Measurements from ENCODE around the gene RAB13.
"Not testable (repeated sequence)": the region's sequence is repeated elsewhere in the genome, so short reads cannot be mapped to it uniquely, and the experiment has no call there.

The RAB13 gene

DNA sequence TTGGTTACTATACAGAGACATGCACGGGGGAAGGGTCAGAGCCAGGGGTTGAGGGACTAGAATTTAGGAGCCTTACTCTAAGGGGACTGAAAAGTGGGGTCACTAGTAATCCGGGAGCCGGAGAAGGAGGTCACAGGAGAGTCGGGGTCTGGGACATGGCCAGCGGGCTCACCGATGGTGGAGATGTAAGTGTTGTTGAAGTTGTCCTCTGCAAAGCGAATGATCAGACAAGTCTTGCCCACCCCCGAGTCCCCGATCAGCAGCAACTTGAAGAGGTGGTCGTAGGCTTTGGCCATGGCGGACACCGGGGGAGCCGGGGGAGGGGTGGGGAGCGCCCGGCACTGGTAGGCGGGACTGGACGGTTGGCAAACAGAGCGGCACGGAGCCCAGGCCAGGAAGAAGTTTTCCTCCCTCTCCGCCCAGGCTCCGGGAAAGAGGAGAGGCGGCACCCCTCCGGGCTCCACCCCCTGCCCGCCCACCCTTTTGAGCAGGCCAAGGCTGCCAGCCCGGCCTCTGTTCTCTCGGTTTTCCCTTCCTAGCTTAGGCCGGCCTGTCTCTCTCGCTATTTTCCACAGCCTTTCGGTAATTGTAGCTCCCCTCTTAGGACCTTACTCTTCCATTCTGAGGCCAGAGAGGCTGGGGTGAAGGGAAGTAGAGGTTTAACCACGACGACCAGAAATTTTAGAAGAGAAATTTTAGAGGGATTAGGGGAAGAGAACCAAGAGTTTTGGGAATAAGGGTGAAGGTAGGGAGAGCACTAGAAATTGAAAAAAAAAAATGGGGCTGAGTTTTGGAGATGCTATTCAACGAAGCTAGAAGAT lies at the start of gene RAB13:
RAB13 (minus strand) TSS at position 399 of the 821 bp plus-strand sequence; CDS start at position 296, 103 bp downstream.
- no peak for DNase-seq

DNA sequence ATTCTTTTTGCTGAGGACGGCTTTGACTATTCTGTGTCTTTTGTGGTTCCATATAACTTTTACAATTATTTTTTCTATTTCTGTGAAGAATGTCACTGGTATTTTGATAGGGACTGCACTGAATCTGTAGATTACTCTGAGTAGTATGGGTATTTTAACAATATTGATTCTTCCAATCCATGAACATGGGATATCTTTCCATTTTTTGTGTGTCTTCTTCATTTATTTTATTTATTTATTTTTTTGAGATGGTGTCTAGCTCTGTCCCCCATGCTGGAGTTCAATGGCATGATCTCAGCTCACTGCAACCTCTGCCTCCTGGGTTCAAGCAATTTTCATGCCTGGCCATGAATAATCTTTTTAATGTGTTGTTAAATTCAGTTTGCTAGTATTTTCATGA lies 47.6 kb upstream of the RAB13 start:
- DNase-seq = not testable (repeated sequence)

DNA sequence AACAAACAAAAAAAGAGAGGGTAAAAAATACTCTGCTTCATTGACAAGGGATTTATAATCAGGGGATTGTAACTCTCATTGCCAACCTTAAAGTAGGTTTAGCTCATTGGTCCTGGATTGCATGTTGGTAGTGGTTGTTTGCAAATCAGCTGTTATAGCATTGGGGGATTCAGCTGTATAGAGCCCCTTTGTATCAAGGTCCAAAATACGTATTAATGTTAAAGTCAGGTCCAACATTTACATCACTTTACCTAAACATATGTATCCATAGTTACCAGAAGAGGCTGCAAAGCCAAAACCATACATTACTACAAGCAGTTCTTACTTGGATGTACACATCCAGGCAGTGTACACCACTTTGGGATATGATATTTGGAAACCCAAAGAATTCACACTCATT lies 33.8 kb upstream of the RAB13 start:
- DNase-seq = no peak

DNA sequence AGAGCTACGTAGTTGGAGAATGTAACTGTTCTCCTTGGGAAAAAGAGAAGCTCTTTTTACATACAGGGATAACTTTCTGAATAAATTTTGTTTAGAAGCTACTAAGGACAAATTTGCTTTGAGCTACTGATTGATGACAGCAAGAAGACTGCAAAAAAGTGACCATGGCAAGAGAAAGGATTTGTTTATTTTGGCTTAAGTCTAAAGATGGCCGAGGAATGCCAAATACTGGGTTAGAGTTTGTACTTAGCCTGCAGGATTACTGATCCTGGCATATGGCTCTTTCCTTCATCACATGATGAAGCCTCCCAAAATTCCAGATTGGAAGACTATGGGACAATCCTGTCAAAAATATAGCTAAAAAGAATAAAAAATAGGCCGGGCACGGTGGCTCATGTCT lies 33.1 kb upstream of the RAB13 start:
- DNase-seq = no peak

DNA sequence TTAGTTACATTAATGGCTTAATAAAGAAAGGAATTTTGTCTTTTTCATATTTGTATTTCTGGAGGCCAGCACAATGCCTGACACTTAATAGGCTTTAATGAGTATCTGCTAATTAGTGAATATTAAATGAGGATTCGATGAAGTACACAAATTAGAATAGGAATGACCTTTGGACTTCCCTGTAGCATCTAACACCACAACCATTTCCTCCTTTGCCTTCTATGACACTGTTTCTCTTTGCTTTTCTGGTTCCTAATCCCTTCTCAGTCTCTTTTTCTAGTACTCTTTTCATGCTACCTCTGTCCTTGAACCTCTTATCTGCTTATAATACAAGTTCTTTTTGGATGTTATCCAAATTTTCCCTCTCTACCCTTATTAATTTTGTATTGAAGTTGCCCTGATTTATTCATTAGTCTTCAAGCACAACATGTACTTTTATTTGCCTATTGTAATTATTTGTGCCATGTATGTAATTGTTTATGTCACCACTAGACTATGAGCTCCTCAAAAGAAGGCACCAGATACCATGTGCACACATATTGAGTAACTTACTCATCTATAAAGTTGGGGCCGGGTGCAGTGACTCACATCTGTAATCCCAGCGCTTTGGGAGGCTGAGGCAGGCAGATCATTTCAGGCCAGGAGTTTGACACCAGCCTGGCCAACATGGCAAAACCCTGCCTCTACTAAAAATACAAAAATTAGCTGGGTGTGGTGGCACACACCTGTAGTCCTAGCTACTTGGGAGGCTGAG lies 28.2 kb upstream of the RAB13 start:
- DNase-seq = no peak

DNA sequence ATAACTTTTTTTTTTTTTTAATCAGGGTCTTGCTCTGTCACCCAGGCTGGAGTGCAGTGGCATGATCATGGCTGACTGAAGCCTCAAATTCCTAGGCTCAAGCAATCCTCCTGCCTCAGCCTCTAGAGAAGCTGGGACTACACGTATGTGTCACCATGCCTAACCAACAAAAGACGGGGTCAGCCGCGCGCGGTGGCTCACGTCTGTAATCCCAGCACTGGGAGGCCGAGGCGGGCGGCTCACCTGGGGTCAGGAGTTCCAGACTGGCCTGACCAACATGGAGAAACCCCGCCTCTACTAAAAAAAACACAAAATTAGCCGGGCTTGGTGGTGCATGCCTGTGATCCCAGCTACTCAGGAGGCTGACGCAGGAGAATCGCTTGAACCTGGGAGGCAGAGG lies 26.4 kb upstream of the RAB13 start:
- DNase-seq = not testable (repeated sequence)

DNA sequence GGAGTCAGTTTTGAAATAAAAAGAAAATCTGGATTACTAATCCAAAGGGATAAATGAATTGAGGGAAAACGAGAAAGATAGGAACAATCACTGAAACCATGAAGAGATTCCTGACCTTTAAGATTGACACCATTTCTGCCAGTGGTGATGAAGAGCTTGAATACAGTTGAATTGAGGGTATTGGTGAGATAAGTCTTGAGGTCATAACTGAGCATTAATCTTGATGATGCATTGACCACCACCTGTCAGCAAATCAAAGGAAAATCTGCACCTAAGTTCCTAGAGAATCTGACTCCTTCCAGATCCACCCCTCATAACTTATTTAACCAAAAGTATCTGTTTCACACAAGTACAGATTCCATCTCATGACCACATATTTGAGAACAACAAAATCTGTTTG lies 26.0 kb upstream of the RAB13 start:
- no peak for DNase-seq

DNA sequence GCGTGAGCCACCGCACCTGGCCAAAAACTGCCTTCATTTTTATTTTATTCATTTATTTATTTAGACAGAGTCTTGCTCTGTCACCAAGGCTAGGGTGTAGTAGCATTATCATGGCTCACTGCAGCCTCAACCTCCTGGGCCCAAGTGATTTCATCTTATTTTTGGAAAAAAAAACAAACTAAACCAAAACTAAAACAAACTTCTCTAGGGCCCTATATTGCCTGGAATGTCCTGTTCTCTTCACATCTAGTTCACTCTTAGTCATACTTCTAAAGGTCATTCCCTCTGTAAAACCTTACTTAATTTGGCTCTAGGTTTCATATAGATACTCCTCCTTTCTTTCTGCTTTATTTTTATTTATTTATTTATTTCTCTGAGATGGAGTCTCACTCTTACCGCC lies 20.0 kb upstream of the RAB13 start:
- no peak for DNase-seq

DNA sequence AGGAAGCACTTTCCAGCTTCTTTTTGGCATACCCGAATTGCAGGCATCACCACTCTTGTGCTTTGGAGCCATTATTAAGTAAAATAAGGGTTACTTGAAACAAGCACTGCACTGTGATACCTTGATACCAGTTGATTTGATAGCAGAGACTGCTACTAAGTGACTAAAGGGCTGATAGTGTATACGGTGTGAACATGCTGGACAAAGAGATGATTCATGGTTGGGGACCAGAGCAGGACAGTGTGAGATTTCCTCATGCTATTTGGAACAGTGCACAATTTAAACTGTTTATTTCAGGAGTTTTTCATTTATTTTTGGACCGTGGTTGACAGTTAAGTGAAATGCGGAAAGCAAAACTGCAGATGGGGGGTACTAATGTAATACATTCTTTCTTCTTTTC lies 14.3 kb upstream of the RAB13 start:
- no peak for DNase-seq

DNA sequence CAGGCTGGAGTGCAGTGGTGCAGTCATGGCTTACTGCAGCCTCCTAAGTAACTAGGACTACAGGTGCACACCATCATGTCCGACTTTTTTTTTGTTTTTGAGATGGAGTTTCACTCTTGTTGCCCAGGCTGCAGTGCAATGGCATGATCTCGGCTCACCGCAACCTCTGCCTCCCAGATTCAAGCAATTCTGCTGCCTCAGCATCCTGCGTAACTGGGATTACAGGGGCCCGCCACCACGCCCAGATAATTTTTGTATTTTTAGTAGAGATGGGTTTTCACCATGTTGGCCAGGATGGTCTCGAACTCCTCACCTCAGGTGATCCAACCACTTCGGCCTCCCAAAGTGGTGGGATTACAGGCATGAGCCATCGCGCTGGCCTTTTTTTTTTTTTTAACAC lies 10.7 kb upstream of the RAB13 start:
- DNase-seq = not testable (repeated sequence)

DNA sequence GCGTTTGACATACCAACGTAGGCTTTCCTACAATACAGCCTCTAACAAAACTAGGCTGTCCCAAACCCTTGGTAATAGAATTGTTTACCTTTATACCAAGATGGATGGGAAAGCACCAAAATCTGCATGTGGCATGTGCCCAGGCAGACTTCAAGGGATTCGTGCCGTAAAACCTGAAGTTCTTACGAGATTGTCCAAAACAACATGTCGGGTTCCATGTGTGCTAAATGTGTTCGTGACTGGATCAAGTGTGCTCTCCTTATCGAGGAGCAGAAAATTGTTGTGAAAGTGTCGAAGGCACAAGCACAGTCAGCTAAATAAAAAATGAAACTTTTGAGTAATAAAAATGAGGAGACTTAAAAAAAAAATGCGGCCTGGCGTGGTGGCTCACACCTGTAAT lies 9.5 kb upstream of the RAB13 start:
- no peak for DNase-seq

DNA sequence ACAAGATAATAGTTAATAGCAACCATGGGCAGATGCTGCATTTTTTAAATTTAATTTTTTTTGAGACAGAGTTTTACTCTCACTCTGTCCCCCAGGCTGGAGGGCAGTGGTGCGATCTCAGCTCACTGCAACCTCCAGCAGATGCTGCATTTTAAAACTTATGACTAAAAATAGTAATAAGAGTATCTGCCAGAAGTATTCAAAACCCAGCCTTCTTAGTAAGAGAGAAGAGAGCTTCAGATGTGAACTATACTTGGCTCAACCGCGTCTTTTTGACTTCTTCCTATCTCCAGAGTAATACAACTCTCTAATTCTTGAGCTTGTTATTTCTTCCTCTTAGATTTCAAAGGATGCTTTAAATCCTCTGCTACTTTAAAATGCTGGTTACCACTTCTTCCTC lies 9.1 kb upstream of the RAB13 start:
- no peak for DNase-seq

DNA sequence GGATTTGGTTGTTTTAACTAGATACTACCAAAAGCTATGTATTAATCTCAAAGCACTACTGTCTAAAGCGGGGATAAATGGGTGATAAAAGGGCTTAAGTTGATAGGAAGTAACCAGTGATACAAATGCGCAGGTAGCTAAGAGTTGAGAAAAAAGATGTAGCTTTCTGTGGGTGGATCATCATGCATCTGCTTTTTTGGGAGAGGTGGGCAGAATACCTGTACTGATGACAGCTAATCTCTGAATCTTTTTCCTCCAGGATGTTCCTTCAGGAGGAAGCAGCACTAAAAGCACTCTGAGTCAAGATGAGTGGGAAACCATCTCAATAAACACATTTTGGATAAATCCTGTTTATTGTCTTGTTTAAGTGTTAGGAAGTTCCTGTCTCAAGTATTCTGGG lies 5.7 kb upstream of the RAB13 start:
- no peak for DNase-seq

DNA sequence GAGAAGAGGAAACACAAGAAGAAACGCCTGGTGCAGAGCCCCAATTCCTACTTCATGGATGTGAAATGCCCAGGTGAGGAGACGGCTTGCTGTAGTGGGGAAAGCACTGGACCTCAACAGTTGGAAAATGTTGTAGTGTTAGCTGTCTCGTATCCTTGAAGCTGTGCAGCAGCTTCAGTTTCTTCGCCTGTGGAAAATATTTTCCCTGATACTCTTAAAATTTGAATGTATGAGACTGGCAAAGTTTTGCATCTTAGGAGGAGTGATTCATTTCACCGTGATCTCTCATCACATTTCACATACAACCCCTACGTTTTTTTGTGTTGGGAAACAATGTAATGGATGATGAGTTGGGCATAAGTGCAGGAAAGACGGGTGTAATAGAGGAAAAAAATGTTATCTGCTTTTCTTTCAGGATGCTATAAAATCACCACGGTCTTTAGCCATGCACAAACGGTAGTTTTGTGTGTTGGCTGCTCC lies 5.1 kb upstream of the RAB13 start:
- no peak for DNase-seq

DNA sequence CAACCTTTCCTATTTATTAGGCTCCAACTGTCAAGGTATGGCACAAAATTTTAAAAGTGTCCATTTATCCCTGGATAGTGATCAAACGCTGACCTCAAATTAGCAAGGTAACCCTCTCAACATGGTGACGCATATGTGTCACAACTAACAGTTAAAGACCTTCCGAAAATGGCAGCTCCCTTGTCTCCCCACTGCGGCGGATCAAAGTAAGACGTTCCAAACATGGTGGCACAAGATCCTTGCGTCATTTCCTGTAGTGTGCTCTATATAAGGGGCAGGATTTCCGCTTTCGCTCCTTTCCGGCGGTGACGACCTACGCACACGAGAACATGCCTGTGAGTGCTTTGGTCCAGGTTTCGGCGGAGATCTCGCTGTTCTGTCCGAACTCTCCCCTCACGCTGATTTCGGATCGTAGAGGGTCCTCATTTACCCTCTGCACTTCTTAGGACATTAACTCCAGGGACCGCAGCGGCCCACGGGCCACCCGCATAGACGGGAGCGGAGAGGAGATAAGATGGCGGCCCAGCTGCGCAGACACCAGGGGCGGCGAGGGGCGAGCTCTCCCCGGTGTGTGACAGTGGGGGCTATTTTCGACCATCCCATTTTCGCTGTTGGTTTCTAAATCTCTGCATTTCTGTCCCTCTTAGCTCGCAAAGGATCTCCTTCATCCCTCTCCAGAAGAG lies 4.5 kb upstream of the RAB13 start, which contains the start of gene RPS27:
RPS27 (plus strand) TSS at position 295 of the 683 bp plus-strand sequence; CDS start at position 330, 35 bp downstream.
- peak; percentile 92 for DNase-seq

DNA sequence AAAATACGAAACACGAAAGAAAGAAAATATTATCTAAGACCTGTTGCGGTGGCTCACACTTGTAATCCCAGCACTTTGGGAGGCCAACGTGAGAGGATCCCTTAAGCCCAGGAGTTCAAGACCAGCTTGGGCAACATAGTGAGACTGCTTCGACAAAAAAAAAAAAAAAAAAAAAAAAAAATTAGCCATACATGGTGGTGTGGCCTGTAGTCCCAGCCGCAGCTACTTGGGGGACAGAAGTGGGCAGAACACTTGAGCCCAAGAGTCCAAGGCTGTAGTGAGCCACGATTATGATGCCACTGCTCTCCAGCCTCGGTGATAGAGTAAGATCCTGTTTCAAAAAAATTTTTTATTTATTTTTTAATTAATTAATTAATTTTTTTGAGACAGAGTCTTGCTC lies 1.5 kb upstream of the RAB13 start:
- no peak for DNase-seq

DNA sequence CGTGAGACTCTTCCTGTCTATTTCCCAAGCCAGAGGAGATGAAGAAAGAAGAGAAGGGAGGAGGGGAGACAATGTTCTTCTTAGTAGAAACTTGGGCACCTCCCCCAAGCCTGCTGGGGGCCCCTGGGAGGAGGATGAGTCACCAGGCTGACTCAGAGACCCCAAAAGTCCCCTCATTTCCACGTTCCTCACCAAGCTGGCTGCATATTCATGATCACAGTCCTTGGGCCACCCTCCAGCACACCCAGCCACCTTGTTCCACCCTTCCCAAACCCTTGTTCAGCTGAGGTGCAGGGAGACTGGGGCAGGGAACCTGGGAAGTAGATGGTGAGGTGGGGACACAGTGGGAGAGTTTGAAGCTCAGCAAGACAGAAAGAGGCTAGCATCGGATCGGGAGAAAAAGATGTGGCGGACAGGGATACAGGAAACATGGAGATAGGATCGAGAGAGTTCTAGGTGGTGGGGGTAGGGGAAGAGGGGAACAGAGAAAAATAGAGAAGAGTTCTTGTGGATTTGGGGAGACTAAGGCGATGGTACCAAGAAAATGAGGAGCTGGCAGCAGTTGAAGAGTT lies 712 bp downstream of the RAB13 start:
- DNase-seq = peak; percentile 64

DNA sequence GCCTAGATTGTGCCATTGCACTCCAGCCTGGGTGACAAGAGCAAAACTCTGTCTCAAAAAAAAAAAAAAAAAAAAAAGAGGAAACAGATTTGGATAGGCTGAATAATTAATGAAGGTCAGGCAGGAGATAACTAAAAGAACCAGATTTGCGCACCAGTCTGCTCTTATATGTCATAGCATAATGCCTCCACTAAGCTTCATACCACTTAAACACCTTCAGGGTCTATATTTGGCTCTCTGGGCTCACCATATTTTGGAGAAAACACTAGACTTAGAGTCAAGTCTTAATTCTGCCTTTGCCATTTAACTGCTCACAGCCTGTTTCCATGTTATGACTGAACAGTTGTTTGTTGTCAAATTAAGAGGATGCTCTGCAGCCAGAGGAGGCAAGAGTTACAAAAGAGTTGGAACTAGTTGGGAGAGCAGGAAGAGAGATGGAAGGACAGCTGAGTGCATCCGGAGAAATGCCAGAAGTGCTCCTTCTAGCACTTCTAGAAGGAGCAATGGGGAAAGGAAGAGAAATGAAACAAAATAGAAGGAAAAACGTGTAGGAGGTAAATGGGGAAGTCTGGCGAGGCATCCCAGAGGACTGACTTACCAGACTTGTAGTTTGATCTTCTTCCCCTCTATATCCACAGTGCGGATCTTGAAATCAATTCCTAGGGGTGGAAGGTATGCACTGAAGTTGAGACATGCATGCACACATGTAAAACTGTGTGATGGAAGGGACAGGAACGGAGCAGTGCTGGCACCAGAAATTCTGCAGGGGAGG lies 1.8 kb downstream of the RAB13 start:
- no peak for DNase-seq

DNA sequence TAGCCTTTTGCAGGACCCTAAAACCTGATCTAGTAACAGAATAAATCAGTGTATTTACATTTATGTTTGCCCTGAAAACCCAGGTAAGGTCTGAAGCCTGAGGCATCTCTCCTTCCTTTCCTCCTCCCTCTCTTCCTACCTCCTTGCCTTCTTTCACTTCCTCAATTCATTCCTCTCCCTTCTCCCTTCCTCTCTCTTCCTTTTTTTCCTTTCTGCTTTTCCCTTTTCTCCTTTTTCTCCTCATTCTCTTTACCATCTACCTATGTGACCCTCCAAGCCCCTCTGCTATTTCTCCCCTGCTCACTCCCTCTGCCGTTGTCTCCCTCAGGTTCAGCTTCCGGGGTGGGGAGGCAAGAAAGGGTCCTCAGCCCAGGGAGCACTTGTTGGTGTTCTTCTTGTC lies 4.4 kb downstream of the RAB13 start:
- not testable (repeated sequence) for DNase-seq

DNA sequence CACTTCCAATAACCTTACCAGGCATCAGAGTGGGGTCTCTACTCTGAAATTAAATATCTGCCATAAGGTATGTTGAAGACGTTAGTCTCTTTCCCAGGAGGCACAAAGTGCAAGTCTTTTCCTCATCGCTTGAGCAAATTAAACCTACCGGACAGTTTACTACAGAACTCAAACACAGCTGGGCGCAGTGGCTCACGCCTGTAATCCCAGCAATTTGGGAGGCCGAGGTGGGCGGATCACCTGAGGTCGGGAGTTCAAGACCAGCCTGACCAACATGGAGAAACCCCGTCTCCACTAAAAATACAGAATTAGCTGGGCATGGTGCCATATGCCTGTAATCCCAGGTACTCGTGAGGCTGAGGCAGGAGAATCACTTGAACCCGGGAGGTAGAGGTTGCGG lies 7.0 kb downstream of the RAB13 start:
- DNase-seq = not testable (repeated sequence)

DNA sequence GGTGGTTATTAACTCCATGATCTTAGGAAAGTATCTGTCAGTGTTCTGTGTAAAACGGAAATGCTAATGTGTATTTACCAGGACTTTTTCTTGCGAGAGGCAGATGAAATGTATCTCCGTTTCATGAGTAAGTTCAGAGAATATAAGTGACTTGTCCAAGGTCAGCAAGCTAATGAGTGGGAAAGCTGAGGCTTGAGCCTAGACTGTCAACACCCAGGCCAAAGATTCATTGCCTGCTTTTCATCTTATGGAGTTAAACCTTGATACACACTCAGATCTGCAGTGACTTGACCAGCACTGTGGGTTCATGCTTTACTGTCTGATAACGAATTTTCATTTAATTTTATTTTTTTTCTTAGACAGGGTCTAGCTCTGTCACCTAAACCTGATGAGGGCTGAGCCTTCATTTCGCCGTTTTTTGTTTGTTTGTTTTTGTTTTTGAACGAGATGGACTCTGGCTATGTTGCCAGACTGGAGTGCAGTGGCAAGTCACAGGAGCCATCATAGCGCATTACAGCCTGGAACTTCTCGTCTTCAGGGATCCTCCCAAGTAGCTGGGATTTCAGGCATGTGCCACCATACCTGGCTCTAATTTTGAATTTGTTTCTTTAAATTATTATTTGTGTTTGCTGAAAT lies 7.7 kb downstream of the RAB13 start:
- DNase-seq = no peak

All from stimulated activated CD4-positive, alpha-beta T cell treated with anti-CD3 and anti-CD28 coated beads, Interleukin-1b, Interleukin-23, amount 100 ng/mL, for 48 hours (primary cell).